ENCODE results near the gene PALS2.

The PALS2 gene

GRCh38 chr7:24576171-24577025, 3.1 kb downstream of the PALS2 start:
- DNase-seq = peak; percentile 30
- H3K27me3 ChIP-seq (ENCODE audit: insufficient read depth, low read depth, severe bottlenecking) = no peaks in the 10 kb centered on the region
- H3K27ac ChIP-seq = no peak overlapping the region
- no peaks in the 10 kb centered on the region for H3K36me3 ChIP-seq
- H3K4me3 ChIP-seq (ENCODE audit: low read depth, low read length) = no peak overlapping the region
- TF ChIP-seq CTCF (IDR thresholded peaks at IDR 0.05; ENCODE audit: low read depth, low read length) = peak; percentile 59
- no peaks in the 10 kb centered on the region for H3K9me3 ChIP-seq (ENCODE audit: severe bottlenecking)

- TF ChIP-seq CTCF (IDR thresholded peaks at IDR 0.05; ENCODE audit: low read depth, low read length) = no peak
- no peaks in the 10 kb centered on the region for H3K9me3 ChIP-seq (ENCODE audit: severe bottlenecking)
- no peaks in the 10 kb centered on the region for H3K27me3 ChIP-seq (ENCODE audit: insufficient read depth, low read depth, severe bottlenecking)
- H3K36me3 ChIP-seq = no peaks in the 10 kb centered on the region
- H3K27ac ChIP-seq = no peak overlapping the region
- DNase-seq = no peak
- no peak overlapping the region for H3K4me3 ChIP-seq (ENCODE audit: low read depth, low read length)
Measured at GRCh38 chr7:24578052-24578451, 4.8 kb downstream of the PALS2 start.

- Histone ChIP-seq H3K27me3 (ENCODE audit: insufficient read depth, low read depth, severe bottlenecking) (no peaks in the 10 kb centered on the region), H3K4me3 (ENCODE audit: low read depth, low read length) (no peak overlapping the region), H3K27ac (no peak overlapping the region), H3K36me3 (no peaks in the 10 kb centered on the region), H3K9me3 (ENCODE audit: severe bottlenecking) (no peaks in the 10 kb centered on the region)
- TF ChIP-seq CTCF (IDR thresholded peaks at IDR 0.05; ENCODE audit: low read depth, low read length) = no peak
- no peak for DNase-seq
Measured at GRCh38 chr7:24580283-24580946, 7.2 kb downstream of the PALS2 start.

- H3K36me3 ChIP-seq = no peaks in the 10 kb centered on the region
- TF ChIP-seq CTCF (IDR thresholded peaks at IDR 0.05; ENCODE audit: low read depth, low read length) = no peak
- H3K4me3 ChIP-seq (ENCODE audit: low read depth, low read length) = no peak overlapping the region
- H3K27me3 ChIP-seq (ENCODE audit: insufficient read depth, low read depth, severe bottlenecking) = no peaks in the 10 kb centered on the region
- DNase-seq = no peak
- no peak overlapping the region for H3K27ac ChIP-seq
- no peaks in the 10 kb centered on the region for H3K9me3 ChIP-seq (ENCODE audit: severe bottlenecking)
Measured at GRCh38 chr7:24582166-24582565, 8.9 kb downstream of the PALS2 start.

GRCh38 chr7:24587853-24588252, 14.6 kb downstream of the PALS2 start:
- Histone ChIP-seq H3K9me3 (ENCODE audit: severe bottlenecking) (no peaks in the 10 kb centered on the region), H3K36me3 (no peaks in the 10 kb centered on the region), H3K27ac (no peak overlapping the region), H3K4me3 (ENCODE audit: low read depth, low read length) (no peak overlapping the region), H3K27me3 (ENCODE audit: insufficient read depth, low read depth, severe bottlenecking) (no peaks in the 10 kb centered on the region)
- TF ChIP-seq CTCF (IDR thresholded peaks at IDR 0.05; ENCODE audit: low read depth, low read length) = peak; percentile 68
- DNase-seq = peak; percentile 62

Measured in WERI-Rb-1 (cell line).